ENCODE measurements around the gene FRMD4B. TPM values are rescaled to one million over a fixed set of nuclear protein-coding genes. Genes with fewer than 3 reads are reported as not detected.

FRMD4B gene
- total RNA-seq, 1 donor from 2014 or later, result 17.3 TPM

GRCh38 chr3:69342074-69342473, 43.8 kb downstream of the FRMD4B start:
- Mint-ChIP-seq H3K36me3 (no peaks in the 10 kb centered on the region), H3K27me3 (ENCODE audit: insufficient read depth, low read depth) (no peaks in the 10 kb centered on the region), H3K9me3 (peaks cover 6% of the 10 kb centered on the region), H3K27ac (no peak overlapping the region), H3K4me1 (no peaks in the 10 kb centered on the region), H3K4me3 (no peak overlapping the region)
- no peaks in the 10 kb centered on the region for H3K27me3 ChIP-seq
- H3K9ac ChIP-seq, result no peak overlapping the region
- H4K20me1 ChIP-seq (ENCODE audit: low read depth), result no peaks in the 10 kb centered on the region
- H3K27ac ChIP-seq, result no peak overlapping the region
- TF ChIP-seq EZH2 (IDR thresholded peaks at IDR 0.05) (no peak), CTCF (IDR thresholded peaks at IDR 0.05) (no peak), EZH2phosphoT487 (IDR thresholded peaks at IDR 0.05) (no peak)
- H3K4me2 ChIP-seq, result no peak overlapping the region
- no peak overlapping the region for H3K4me3 ChIP-seq
- no peaks in the 10 kb centered on the region for H3K4me1 ChIP-seq
- H3F3A ChIP-seq (ENCODE audit: low read depth), result no peaks in the 10 kb centered on the region
- H3K36me3 ChIP-seq, result no peaks in the 10 kb centered on the region
- no peaks in the 10 kb centered on the region for H3K79me2 ChIP-seq (ENCODE audit: low read depth)
- DNase-seq (ENCODE audit: low spot score), result no peak
- H2AFZ ChIP-seq (replicated peaks), result no peak overlapping the region
- H3K9me3 ChIP-seq (ENCODE audit: low read depth), result no peaks in the 10 kb centered on the region

- Histone ChIP-seq H3K4me1 (no peaks in the 10 kb centered on the region), H3K27ac (no peak overlapping the region), H3K79me2 (ENCODE audit: low read depth) (no peaks in the 10 kb centered on the region), H3K36me3 (no peaks in the 10 kb centered on the region), H3F3A (ENCODE audit: low read depth) (no peaks in the 10 kb centered on the region), H3K4me2 (no peak overlapping the region), H2AFZ (replicated peaks) (no peak overlapping the region), H3K27me3 (no peaks in the 10 kb centered on the region), H3K9me3 (ENCODE audit: low read depth) (no peaks in the 10 kb centered on the region), H3K9ac (no peak overlapping the region), H3K4me3 (no peak overlapping the region), H4K20me1 (ENCODE audit: low read depth) (no peaks in the 10 kb centered on the region)
- H3K4me3 Mint-ChIP-seq, result no peak overlapping the region
- H3K27me3 Mint-ChIP-seq (ENCODE audit: insufficient read depth, low read depth), result no peaks in the 10 kb centered on the region
- H3K36me3 Mint-ChIP-seq, result no peaks in the 10 kb centered on the region
- no peak for DNase-seq (ENCODE audit: low spot score)
- no peaks in the 10 kb centered on the region for H3K4me1 Mint-ChIP-seq
- TF ChIP-seq CTCF (IDR thresholded peaks at IDR 0.05) (no peak), EZH2 (IDR thresholded peaks at IDR 0.05) (no peak), EZH2phosphoT487 (IDR thresholded peaks at IDR 0.05) (no peak)
- H3K27ac Mint-ChIP-seq, result no peak overlapping the region
- peaks cover 2% of the 10 kb centered on the region for H3K9me3 Mint-ChIP-seq
Measured at GRCh38 chr3:69339760-69340159, 46.1 kb downstream of the FRMD4B start.

GRCh38 chr3:69338911-69339310, 47.0 kb downstream of the FRMD4B start:
- no peaks in the 10 kb centered on the region for H3F3A ChIP-seq (ENCODE audit: low read depth)
- no peaks in the 10 kb centered on the region for H3K9me3 Mint-ChIP-seq
- TF ChIP-seq CTCF (IDR thresholded peaks at IDR 0.05) (no peak), EZH2 (IDR thresholded peaks at IDR 0.05) (no peak), EZH2phosphoT487 (IDR thresholded peaks at IDR 0.05) (no peak)
- H3K9ac ChIP-seq, result no peak overlapping the region
- no peak overlapping the region for H3K4me3 Mint-ChIP-seq
- H3K4me1 Mint-ChIP-seq, result no peaks in the 10 kb centered on the region
- no peak overlapping the region for H2AFZ ChIP-seq (replicated peaks)
- no peak overlapping the region for H3K27ac Mint-ChIP-seq
- no peaks in the 10 kb centered on the region for H3K36me3 ChIP-seq
- no peaks in the 10 kb centered on the region for H3K27me3 ChIP-seq
- H3K36me3 Mint-ChIP-seq, result no peaks in the 10 kb centered on the region
- no peaks in the 10 kb centered on the region for H3K79me2 ChIP-seq (ENCODE audit: low read depth)
- H3K27me3 Mint-ChIP-seq (ENCODE audit: insufficient read depth, low read depth), result no peaks in the 10 kb centered on the region
- no peaks in the 10 kb centered on the region for H3K4me1 ChIP-seq
- no peaks in the 10 kb centered on the region for H3K9me3 ChIP-seq (ENCODE audit: low read depth)
- H3K27ac ChIP-seq, result no peak overlapping the region
- no peak overlapping the region for H3K4me2 ChIP-seq
- no peaks in the 10 kb centered on the region for H4K20me1 ChIP-seq (ENCODE audit: low read depth)
- DNase-seq (ENCODE audit: low spot score), result no peak
- H3K4me3 ChIP-seq, result no peak overlapping the region

All from neural progenitor cell (in vitro differentiated cells).